Testis (tissue), 3 donors: ENCODE data around the gene TGDS. TPM values are rescaled to one million over a fixed set of nuclear protein-coding genes. Genes with fewer than 3 reads are reported as not detected.

Experiments used
- DNase-seq: peaks from one replicate; pipeline ENCODE4 v3.0.0-alpha.2; 2019
- H3K27ac ChIP-seq, 2 donors: fragments of 200-600 bp; sonication (generic); one replicate each; pipeline ENCODE4 v1.5.1; 2019
- H3K27me3 ChIP-seq: fragments of 200-600 bp; sonication (generic); one replicate; pipeline ENCODE4 v1.5.1; 2019
- H3K36me3 ChIP-seq: fragments of 200-600 bp; sonication (generic); one replicate; pipeline ENCODE4 v1.5.1; 2017; ENCODE audit warnings: low read depth; ENCODE audit errors: missing control alignments
- H3K4me1 ChIP-seq: fragments of 200-600 bp; sonication (generic); one replicate; pipeline ENCODE4 v1.5.1; 2019
- H3K4me3 ChIP-seq, 2 donors: fragments of 200-600 bp; sonication (generic); one replicate each; pipeline ENCODE4 v1.5.1; 2017 to 2019
- H3K9me3 ChIP-seq: fragments of 200-600 bp; sonication (generic); one replicate; pipeline ENCODE4 v1.5.1; 2017
- CTCF ChIP-seq, 3 experiments: fragments of 450-650 bp in 2 of 3; fragments of 200-600 bp in 1 of 3; sonication (generic) in 1 of 3; IDR thresholded peaks; one replicate each; pipeline ENCODE4 v1.5.1; 2016 to 2019; ENCODE audit warnings: antibody characterized with exemption in 3 of 3, mild to moderate bottlenecking in 2 of 3, moderate library complexity in 1 of 3
- POLR2A ChIP-seq: fragments of 450-650 bp; IDR thresholded peaks from one replicate; pipeline ENCODE4 v1.6.1; 2017; ENCODE audit warnings: antibody characterized with exemption, mild to moderate bottlenecking, moderate library complexity
- WGBS, 2 donors: methylation state at CpG; one replicate each; pipeline ENCODE4 v1.1.5; 2018; 5-methylcytosine and 5-hydroxymethylcytosine counted together
- intact Hi-C: fragments of 100-400 bp; cut with DNase I; formaldehyde crosslinking; loops from one replicate; pipeline ENCODE4 v1.15.1; 2023; ENCODE audit warnings: low total_unique reads
- polyA plus RNA-seq: library from polyadenylated mRNA; stranded (reverse); fragments of 350-450 nt; fragmentation: Illumina TruSeq; extraction: RNeasy Lipid Tissue Mini Kit (QIAGEN cat#74804); gene quantifications from one replicate; pipeline ENCODE4 v1.2.3, GENCODE V29; 2014; ENCODE audit warnings: low read depth, low replicate concordance; ENCODE audit not compliant: insufficient read depth
- total RNA-seq, 2 donors: library from RNA; depleted of rRNA; stranded (reverse); fragments of >200 nt; gene quantifications; one replicate each; pipeline ENCODE4 v1.2.3, GENCODE V29; 2016

The TGDS gene
- total and polyA plus RNA-seq, 3 donors from 2014 or later, result 8.7 to 10.1 (median 9.5) TPM

GRCh38 chr13:94617389-94618000 lies 21.5 kb upstream of the TGDS start:
- no peak for DNase-seq
- TF ChIP-seq POLR2A, result no peak
- TF ChIP-seq CTCF (IDR thresholded peaks at IDR 0.05), result peak; percentile 28 to 55 (median 47)
- Histone ChIP-seq H3K27me3 (no peaks in the 10 kb centered on the region), H3K4me1 (no peaks in the 10 kb centered on the region), H3K9me3 (no peaks in the 10 kb centered on the region), H3K27ac (no peak overlapping the region), H3K36me3 (no peaks in the 10 kb centered on the region), H3K4me3 (no peak overlapping the region)
- 66 to 72% methylated on average over 4 of the region's 4 CpGs for WGBS, 2 donors
- intact Hi-C loops, result no loop called here

GRCh38 chr13:94613051-94613450 lies 17.1 kb upstream of the TGDS start:
- Histone ChIP-seq H3K4me1 (no peaks in the 10 kb centered on the region), H3K27me3 (no peaks in the 10 kb centered on the region), H3K9me3 (no peaks in the 10 kb centered on the region), H3K36me3 (no peaks in the 10 kb centered on the region), H3K4me3 (no peak overlapping the region), H3K27ac (no peak overlapping the region)
- intact Hi-C loops, result no loop called here
- DNase-seq, result no peak
- TF ChIP-seq CTCF (IDR thresholded peaks at IDR 0.05), result no peak
- no peak for TF ChIP-seq POLR2A

- TF ChIP-seq CTCF (IDR thresholded peaks at IDR 0.05) (no peak), POLR2A (no peak)
- no peaks in the 10 kb centered on the region for H3K4me1 ChIP-seq
- DNase-seq, result no peak
- no peaks in the 10 kb centered on the region for H3K36me3 ChIP-seq
- 55 to 79% methylated on average over 4 of the region's 4 CpGs for WGBS, 2 donors
- H3K9me3 ChIP-seq, result no peaks in the 10 kb centered on the region
- no peak overlapping the region for H3K4me3 ChIP-seq
- no peak overlapping the region for H3K27ac ChIP-seq
- intact Hi-C loops, result no loop called here
- H3K27me3 ChIP-seq, result no peaks in the 10 kb centered on the region
Measured at GRCh38 chr13:94612050-94612449, 16.1 kb upstream of the TGDS start.

- no peak overlapping the region for H3K27ac ChIP-seq
- 88 to 93% methylated on average over 5 of the region's 5 CpGs for WGBS, 2 donors
- H3K4me3 ChIP-seq, result no peak overlapping the region
- intact Hi-C loops, result no loop called here
- H3K27me3 ChIP-seq, result no peaks in the 10 kb centered on the region
- no peaks in the 10 kb centered on the region for H3K36me3 ChIP-seq
- DNase-seq, result no peak
- no peaks in the 10 kb centered on the region for H3K9me3 ChIP-seq
- TF ChIP-seq CTCF (IDR thresholded peaks at IDR 0.05) (no peak), POLR2A (no peak)
- no peaks in the 10 kb centered on the region for H3K4me1 ChIP-seq
Measured at GRCh38 chr13:94610475-94610874, 14.5 kb upstream of the TGDS start.

- Histone ChIP-seq H3K27me3 (no peaks in the 10 kb centered on the region), H3K36me3 (no peaks in the 10 kb centered on the region), H3K4me3 (no peak overlapping the region), H3K4me1 (no peaks in the 10 kb centered on the region), H3K27ac (no peak overlapping the region), H3K9me3 (no peaks in the 10 kb centered on the region)
- no peak for DNase-seq
- intact Hi-C loops, result no loop called here
- 96 to 99% methylated on average over 2 of the region's 2 CpGs for WGBS, 2 donors
- TF ChIP-seq POLR2A, result no peak
- no peak for TF ChIP-seq CTCF (IDR thresholded peaks at IDR 0.05)
Measured at GRCh38 chr13:94609196-94609595, 13.2 kb upstream of the TGDS start.
